H1 (cell line): ENCODE measurements around the gene PRSS8. TPM values are rescaled to one million over a fixed set of nuclear protein-coding genes. Genes with fewer than 3 reads are reported as not detected.

Source experiments
- ASH2L ChIP-seq: fragments of 200-600, 300-600 bp; sonication (generic); IDR thresholded peaks from one replicate; pipeline ENCODE4 v1.7.1; 2017; ENCODE audit warnings: low read length
- BACH1 ChIP-seq: IDR thresholded peaks from 2 replicates; pipeline ENCODE4 v1.6.1; 2012; ENCODE audit warnings: low read length, improper control_type of control experiment
- GTF2F1 ChIP-seq: IDR thresholded peaks from 2 replicates; pipeline ENCODE4 v1.6.1; 2012; ENCODE audit warnings: low read depth, low read length, improper control_type of control experiment, borderline replicate concordance
- KDM5A ChIP-seq: fragments of 200-600 bp; IDR thresholded peaks from 2 replicates; pipeline ENCODE4 v1.7.1; 2012; ENCODE audit warnings: mild to moderate bottlenecking, low read length, inconsistent platforms, mixed read lengths
- PHF8 ChIP-seq: fragments of 200-600 bp; sonication (generic); conservative IDR thresholded peaks from 2 replicates; pipeline ENCODE4 v1.7.1; 2012; ENCODE audit warnings: low read depth, mild to moderate bottlenecking, inconsistent platforms, low read length, moderate library complexity
- POU5F1 ChIP-seq: IDR thresholded peaks from 2 replicates; pipeline ENCODE4 v1.6.1; 2011; ENCODE audit warnings: low read depth, mild to moderate bottlenecking, low read length, moderate library complexity
- RAD21 ChIP-seq, 2 experiments: IDR thresholded peaks in 1 of 2; conservative IDR thresholded peaks in 1 of 2; 2 replicates each; pipeline ENCODE4 v1.6.1; 2011; ENCODE audit warnings: low read depth in 2 of 2, low read length in 2 of 2, improper control_type of control experiment in 1 of 2, inconsistent platforms in 1 of 2, mild to moderate bottlenecking in 1 of 2, moderate library complexity in 1 of 2
- RBBP5 ChIP-seq: IDR thresholded peaks from 2 replicates; pipeline ENCODE4 v1.7.1; 2012; ENCODE audit warnings: low read depth, mild to moderate bottlenecking, inconsistent platforms, low read length, moderate library complexity, borderline replicate concordance
- SIN3A ChIP-seq, 2 experiments: IDR thresholded peaks in 1 of 2; conservative IDR thresholded peaks in 1 of 2; 2 replicates each; pipeline ENCODE4 v1.6.1; 2011 to 2012; ENCODE audit warnings: low read length in 2 of 2, improper control_type of control experiment in 1 of 2, low read depth in 1 of 2, mild to moderate bottlenecking in 1 of 2
- SP2 ChIP-seq: IDR thresholded peaks from 2 replicates; pipeline ENCODE4 v1.6.1; 2012; ENCODE audit warnings: mild to moderate bottlenecking, low read length, inconsistent platforms
- polyA plus RNA-seq, 7 experiments: library from polyadenylated mRNA; depleted of rRNA in 3 of 7; stranded (reverse) in 5 of 7; unstranded in 2 of 7; fragments of >200 nt in 5 of 7; fragments of 200-250 nt in 2 of 7; gene quantifications; 1 replicate in 5 of 7; 2 replicates in 1 of 7; 4 replicates in 1 of 7; pipeline versions ENCODE4 v1.2.1 to v1.2.3, GENCODE V29; 2011 to 2013; ENCODE audit warnings: missing spikeins in 2 of 7, mixed read lengths in 2 of 7
- total RNA-seq: library from RNA; stranded (reverse); fragmentation: NEBNext Ultra II Directional; extraction: Animal tissue kit (Norgen Biotek cat#: 25700); gene quantifications from 2 replicates; pipeline ENCODE4 v1.2.1, GENCODE V29; 2021

PRSS8 gene
- total and polyA plus RNA-seq, 2 of the 8 experiments (the other 6 are each of a cell fraction or from before 2014, with no cell fraction given), result 87.7 to 273 TPM

GRCh38 chr16:31179219-31179746 lies 43.8 kb upstream of the PRSS8 start (continued):
- peak; percentile 43 for TF ChIP-seq PHF8
- peak; percentile 34; the same call in 1 of the 2 replicates for TF ChIP-seq RBBP5
- TF ChIP-seq ASH2L, result no peak
- TF ChIP-seq BACH1, result peak; percentile 57; the same call in 1 of the 2 replicates
- TF ChIP-seq KDM5A, result no peak
- peak in 1 of 2 experiments; percentile 21; a peak in 1 of 4 replicates for TF ChIP-seq SIN3A (conservative IDR thresholded peaks at IDR 0.05 in 1 of 2, IDR thresholded peaks at IDR 0.05 in 1 of 2; ENCODE audit: low read depth in 1 of 2, low read length in 2 of 2)
- no peak for TF ChIP-seq SP2
- no peak for TF ChIP-seq POU5F1
- no peak for TF ChIP-seq GTF2F1
- TF ChIP-seq RAD21 (IDR thresholded peaks at IDR 0.05 in 1 of 2, conservative IDR thresholded peaks at IDR 0.05 in 1 of 2; ENCODE audit: low read depth in 2 of 2, low read length in 2 of 2), result no peak
- TF ChIP-seq, all 59 proteins: peak for 7
